ENCODE measurements around the gene MYH2.

GRCh38 chr17:10532026-10532425 lies 17.4 kb downstream of the MYH2 start:
- TF ChIP-seq, protein P1, sequence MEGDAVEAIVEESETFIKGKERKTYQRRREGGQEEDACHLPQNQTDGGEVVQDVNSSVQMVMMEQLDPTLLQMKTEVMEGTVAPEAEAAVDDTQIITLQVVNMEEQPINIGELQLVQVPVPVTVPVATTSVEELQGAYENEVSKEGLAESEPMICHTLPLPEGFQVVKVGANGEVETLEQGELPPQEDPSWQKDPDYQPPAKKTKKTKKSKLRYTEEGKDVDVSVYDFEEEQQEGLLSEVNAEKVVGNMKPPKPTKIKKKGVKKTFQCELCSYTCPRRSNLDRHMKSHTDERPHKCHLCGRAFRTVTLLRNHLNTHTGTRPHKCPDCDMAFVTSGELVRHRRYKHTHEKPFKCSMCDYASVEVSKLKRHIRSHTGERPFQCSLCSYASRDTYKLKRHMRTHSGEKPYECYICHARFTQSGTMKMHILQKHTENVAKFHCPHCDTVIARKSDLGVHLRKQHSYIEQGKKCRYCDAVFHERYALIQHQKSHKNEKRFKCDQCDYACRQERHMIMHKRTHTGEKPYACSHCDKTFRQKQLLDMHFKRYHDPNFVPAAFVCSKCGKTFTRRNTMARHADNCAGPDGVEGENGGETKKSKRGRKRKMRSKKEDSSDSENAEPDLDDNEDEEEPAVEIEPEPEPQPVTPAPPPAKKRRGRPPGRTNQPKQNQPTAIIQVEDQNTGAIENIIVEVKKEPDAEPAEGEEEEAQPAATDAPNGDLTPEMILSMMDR (conservative IDR thresholded peaks at IDR 0.05; ENCODE audit: low read depth, low read length): no peak
- TF ChIP-seq POLR2A (IDR thresholded peaks at IDR 0.05; ENCODE audit: low read depth, low read length) (no peak), BHLHE40 (IDR thresholded peaks at IDR 0.05; ENCODE audit: low read depth, low read length) (no peak), RCOR1 (IDR thresholded peaks at IDR 0.05; ENCODE audit: insufficient replicate concordance, low read length) (no peak), RFX5 (IDR thresholded peaks at IDR 0.05; ENCODE audit: low read depth, low read length) (no peak), MAZ (IDR thresholded peaks at IDR 0.05; ENCODE audit: borderline replicate concordance, low read depth, low read length) (no peak)
